ENCODE results near the gene SLC3A2. TPM values are rescaled to one million over a fixed set of nuclear protein-coding genes. Genes with fewer than 3 reads are reported as not detected.

Gene SLC3A2
- total RNA-seq, 1 donor from 2014 or later = 255 TPM

- ATAC-seq = no peak
- H3K4me3 ChIP-seq = peak overlapping the region; percentile 87
- intact Hi-C loops (cut with DNase I) = no loop called here
- TF ChIP-seq CTCF (IDR thresholded peaks at IDR 0.05) = no peak
- H3K27me3 ChIP-seq = no peaks in the 10 kb centered on the region
- H3K36me3 ChIP-seq = peaks cover 50% of the 10 kb centered on the region
- no peaks in the 10 kb centered on the region for H3K9me3 ChIP-seq
- DNase-seq = no peak
- H3K4me1 ChIP-seq = peaks cover 52% of the 10 kb centered on the region
- H3K27ac ChIP-seq = peak overlapping the region; percentile 100
These were observed 1.7 kb downstream of the SLC3A2 start for GRCh38 chr11:62882431-62882749.

GRCh38 chr11:62882788-62883501 is 2.2 kb downstream of the SLC3A2 start:
- no peak for TF ChIP-seq CTCF (IDR thresholded peaks at IDR 0.05)
- Histone ChIP-seq H3K27me3 (no peaks in the 10 kb centered on the region), H3K4me1 (peaks cover 52% of the 10 kb centered on the region), H3K36me3 (peaks cover 55% of the 10 kb centered on the region), H3K27ac (peak overlapping the region; percentile 100), H3K9me3 (no peaks in the 10 kb centered on the region), H3K4me3 (peak overlapping the region; percentile 87)
- intact Hi-C loops (cut with DNase I) = no loop called here
- DNase-seq (no peak), ATAC-seq (no peak)

GRCh38 chr11:62883673-62884072 is 3.0 kb downstream of the SLC3A2 start:
- intact Hi-C loops (cut with DNase I) = no loop called here
- Histone ChIP-seq H3K4me3 (peak overlapping the region; percentile 87), H3K9me3 (no peaks in the 10 kb centered on the region), H3K27me3 (no peaks in the 10 kb centered on the region), H3K27ac (peak overlapping the region; percentile 100), H3K36me3 (peaks cover 63% of the 10 kb centered on the region), H3K4me1 (peaks cover 60% of the 10 kb centered on the region)
- DNase-seq (no peak), ATAC-seq (no peak)
- TF ChIP-seq CTCF (IDR thresholded peaks at IDR 0.05) = no peak

- no peak for DNase-seq
- no peak for ATAC-seq
- no peaks in the 10 kb centered on the region for H3K27me3 ChIP-seq
- peaks cover 55% of the 10 kb centered on the region for H3K4me1 ChIP-seq
- intact Hi-C loops (cut with DNase I) = no loop called here
- no peak for TF ChIP-seq CTCF (IDR thresholded peaks at IDR 0.05)
- H3K36me3 ChIP-seq = peaks cover 74% of the 10 kb centered on the region
- H3K4me3 ChIP-seq = peak overlapping the region; percentile 3
- no peaks in the 10 kb centered on the region for H3K9me3 ChIP-seq
- no peak overlapping the region for H3K27ac ChIP-seq
These were observed 4.5 kb downstream of the SLC3A2 start for GRCh38 chr11:62885137-62885750.

- Histone ChIP-seq H3K27ac (no peak overlapping the region), H3K27me3 (no peaks in the 10 kb centered on the region), H3K36me3 (peaks cover 64% of the 10 kb centered on the region), H3K4me3 (no peak overlapping the region), H3K4me1 (peaks cover 48% of the 10 kb centered on the region), H3K9me3 (no peaks in the 10 kb centered on the region)
- no peak for TF ChIP-seq CTCF (IDR thresholded peaks at IDR 0.05)
- intact Hi-C loops (cut with DNase I) = no loop called here
- no peak for ATAC-seq
- DNase-seq = no peak
These were observed 7.7 kb downstream of the SLC3A2 start for GRCh38 chr11:62888406-62888805.

Data from upper lobe of right lung (tissue), 1 donor.